HepG2 (cell line): ENCODE data around the gene NACC2. TPM values are rescaled to one million over a fixed set of nuclear protein-coding genes. Genes with fewer than 3 reads are reported as not detected.

ENCODE experiments used
- ARID3A ChIP-seq: IDR thresholded peaks from 2 replicates; pipeline ENCODE4 v1.6.1; 2012; ENCODE audit warnings: low read depth, low read length, improper control_type of control experiment
- DDIT3 ChIP-seq: sonication (generic); formaldehyde crosslinking; IDR thresholded peaks from 2 replicates; pipeline ENCODE4 v1.4.0; 2020; ENCODE audit warnings: mild to moderate bottlenecking, missing genetic modification reagents
- E2F2 ChIP-seq: sonication (generic); formaldehyde crosslinking; IDR thresholded peaks from 2 replicates; pipeline ENCODE4 v1.4.0; 2020; ENCODE audit warnings: missing genetic modification reagents, borderline replicate concordance
- ELF4 ChIP-seq: sonication (generic); formaldehyde crosslinking; IDR thresholded peaks from 2 replicates; pipeline ENCODE4 v1.5.0; 2020; ENCODE audit warnings: missing genetic modification reagents, mild to moderate bottlenecking, moderate library complexity, borderline replicate concordance
- FOSL2 ChIP-seq: sonication (generic); formaldehyde crosslinking; IDR thresholded peaks from 2 replicates; pipeline ENCODE4 v1.4.0; 2020; ENCODE audit warnings: missing genetic modification reagents
- HMGXB3 ChIP-seq: sonication (generic); formaldehyde crosslinking; IDR thresholded peaks from 2 replicates; pipeline ENCODE4 v1.4.0; 2020; ENCODE audit warnings: missing genetic modification reagents, borderline replicate concordance
- HOXA5 ChIP-seq: sonication (generic); formaldehyde crosslinking; IDR thresholded peaks from 2 replicates; pipeline ENCODE4 v1.4.0; 2020; ENCODE audit warnings: missing genetic modification reagents
- KDM3A ChIP-seq: IDR thresholded peaks from 2 replicates; pipeline ENCODE4 v1.6.1; 2018; ENCODE audit warnings: low read depth, missing compliant biosample characterization
- KLF15 ChIP-seq: sonication (generic); formaldehyde crosslinking; IDR thresholded peaks from 2 replicates; pipeline ENCODE4 v1.8.1; 2023; ENCODE audit warnings: borderline replicate concordance, mild to moderate bottlenecking, inconsistent platforms, missing genetic modification reagents, mixed read lengths
- NFATC3 ChIP-seq: sonication (generic); formaldehyde crosslinking; IDR thresholded peaks from 2 replicates; pipeline ENCODE4 v1.5.1; 2020; ENCODE audit warnings: mild to moderate bottlenecking, missing genetic modification reagents
- PITX1 ChIP-seq: sonication (generic); formaldehyde crosslinking; IDR thresholded peaks from 2 replicates; pipeline ENCODE4 v1.5.1; 2020; ENCODE audit warnings: mild to moderate bottlenecking, missing genetic modification reagents
- RXRB ChIP-seq: IDR thresholded peaks from 2 replicates; pipeline ENCODE4 v1.6.1; 2016; ENCODE audit warnings: borderline replicate concordance, missing genetic modification reagents, missing compliant biosample characterization
- SMAD3 ChIP-seq: sonication (generic); formaldehyde crosslinking; IDR thresholded peaks from 2 replicates; pipeline ENCODE4 v1.4.0; 2020; ENCODE audit warnings: missing genetic modification reagents
- TAF1 ChIP-seq: sonication (generic); formaldehyde crosslinking; IDR thresholded peaks from 2 replicates; pipeline ENCODE4 v1.4.0; 2020; ENCODE audit warnings: missing genetic modification reagents
- ZBTB20 ChIP-seq: sonication (generic); formaldehyde crosslinking; IDR thresholded peaks from 2 replicates; pipeline ENCODE4 v1.8.1; 2023; ENCODE audit warnings: missing genetic modification reagents, low read depth, mild to moderate bottlenecking, borderline replicate concordance
- ZFP91 ChIP-seq: sonication (generic); formaldehyde crosslinking; IDR thresholded peaks from 2 replicates; pipeline ENCODE4 v1.9.0; 2022; ENCODE audit warnings: missing genetic modification reagents, mild to moderate bottlenecking, borderline replicate concordance
- ZNF263 ChIP-seq: sonication (generic); formaldehyde crosslinking; IDR thresholded peaks from 2 replicates; pipeline ENCODE4 v1.4.0; 2020; ENCODE audit warnings: missing genetic modification reagents
- ZNF713 ChIP-seq: sonication (generic); formaldehyde crosslinking; IDR thresholded peaks from 2 replicates; pipeline ENCODE4 v1.4.0; 2020; ENCODE audit warnings: mild to moderate bottlenecking, missing genetic modification reagents
- polyA plus RNA-seq, 8 experiments: library from polyadenylated mRNA; depleted of rRNA in 3 of 8; stranded (reverse) in 7 of 8; unstranded in 1 of 8; fragments of >200 nt; fragmentation: Illumina TruSeq in 4 of 8; extraction: Trizol in 4 of 8; gene quantifications; 2 replicates each; pipeline versions ENCODE4 v1.2.1 to v1.2.3, GENCODE V29; 2011 to 2016; ENCODE audit warnings: low read depth in 4 of 8, missing spikeins in 1 of 8, mixed read lengths in 1 of 8; ENCODE audit not compliant: insufficient read depth in 1 of 8
- total RNA-seq, 5 experiments: library from RNA; depleted of rRNA; stranded (reverse); fragments of >200 nt; fragmentation: Illumina TruSeq; extraction: Trizol; gene quantifications; 2 replicates each; pipeline ENCODE4 v1.2.3, GENCODE V29; 2016; ENCODE audit warnings: low read depth in 1 of 5

The NACC2 gene
- total and polyA plus RNA-seq, 2 of the 13 experiments (the other 11 are each of a cell fraction or from before 2014, with no cell fraction given), result 5.9 to 12.3 TPM

- TF ChIP-seq HOXA5 (CRISPR knock-in tag) (peak; percentile 47; the same call in 1 of the 2 replicates), PITX1 (CRISPR knock-in tag) (peak; percentile 67; the same call in 1 of the 2 replicates), KDM3A (CRISPR knock-in tag) (peak; percentile 84; the same call in 1 of the 2 replicates), HMGXB3 (CRISPR knock-in tag) (0 out of 2 replicates have a peak, but pooled peaks have one; percentile 62), ARID3A (no peak), ZNF713 (0 out of 2 replicates have a peak, but pooled peaks have one; percentile 38), KLF15 (peak; percentile 54; the same call in 1 of the 2 replicates), ELF4 (CRISPR knock-in tag) (no peak), SMAD3 (0 out of 2 replicates have a peak, but pooled peaks have one; percentile 24), ZFP91 (CRISPR knock-in tag) (peak; percentile 77), RXRB (CRISPR knock-in tag) (peak; percentile 37; the same call in 1 of the 2 replicates), TAF1 (CRISPR knock-in tag) (0 out of 2 replicates have a peak, but pooled peaks have one; percentile 25), NFATC3 (CRISPR knock-in tag) (0 out of 2 replicates have a peak, but pooled peaks have one; percentile 79), ZBTB20 (CRISPR knock-in tag) (peak; percentile 25; the same call in 1 of the 2 replicates), DDIT3 (CRISPR knock-in tag) (no peak), E2F2 (CRISPR knock-in tag) (no peak), FOSL2 (0 out of 2 replicates have a peak, but pooled peaks have one; percentile 25), ZNF263 (CRISPR knock-in tag) (peak; percentile 48; the same call in 1 of the 2 replicates)
Measured at GRCh38 chr9:136122425-136123383, 27.6 kb upstream of the NACC2 start (continued).
